Activated naive CD4-positive, alpha-beta T cell treated with anti-CD3 and anti-CD28 coated beads for 36 hours (primary cell): ENCODE measurements around the gene LIN7B. TPM values are rescaled to one million over a fixed set of nuclear protein-coding genes. Genes with fewer than 3 reads are reported as not detected.

Experiments
- CTCF ChIA-PET: fragments of 350-600 bp; sonication (Branson Sonifier 250); formaldehyde crosslinking; loops from one replicate; lab custom pipeline; 2021; ENCODE audit warnings: antibody characterized with exemption; lab: Charles Lee
- DNase-seq: peaks from one replicate; pipeline ENCODE4 v3.0.0-alpha.2; 2020
- H3K27ac Mint-ChIP-seq: one replicate; pipeline ENCODE4 v1.8.0; 2021; ENCODE audit warnings: mild to moderate bottlenecking, mixed read lengths
- H3K27me3 Mint-ChIP-seq: one replicate; pipeline ENCODE4 v1.8.0; 2021; ENCODE audit warnings: low read depth, mixed read lengths
- H3K36me3 Mint-ChIP-seq: one replicate; pipeline ENCODE4 v1.8.0; 2021; ENCODE audit warnings: low read depth, mixed read lengths
- H3K4me1 Mint-ChIP-seq: one replicate; pipeline ENCODE4 v1.8.0; 2021; ENCODE audit warnings: low read depth, mixed read lengths
- H3K4me3 Mint-ChIP-seq: one replicate; pipeline ENCODE4 v1.8.0; 2021; ENCODE audit warnings: mild to moderate bottlenecking, moderate library complexity, mixed read lengths
- H3K9me3 Mint-ChIP-seq: one replicate; pipeline ENCODE4 v1.8.0; 2021; ENCODE audit warnings: mixed read lengths
- intact Hi-C: fragments of 100-400 bp; cut with micrococcal nuclease; formaldehyde crosslinking; loops from one replicate; pipeline ENCODE4 v1.15.1; 2023
- total RNA-seq, 2 experiments: library from RNA; stranded (reverse); gene quantifications; one replicate each; pipeline ENCODE4 v1.2.3, GENCODE V29; 2021

Gene LIN7B
- total RNA-seq, 2 experiments from 2014 or later: 3.4 to 3.8 TPM

GRCh38 chr19:49081273-49081672, 32.9 kb upstream of the LIN7B start:
- DNase-seq: no peak
- intact Hi-C loops: no loop called here
- CTCF ChIA-PET: interaction anchor here (0.7 to 1.2 kb wide), 2 partner anchors 16 to 33 kb away, joined by 3 read pairs; partner anchors contain the start of gene LIN7B
- Mint-ChIP-seq H3K27me3 (no peaks in the 10 kb centered on the region), H3K27ac (no peak overlapping the region), H3K9me3 (no peaks in the 10 kb centered on the region), H3K4me1 (peaks cover 9% of the 10 kb centered on the region), H3K4me3 (no peak overlapping the region), H3K36me3 (peaks cover 8% of the 10 kb centered on the region)

GRCh38 chr19:49084206-49085019, 29.8 kb upstream of the LIN7B start:
- peak overlapping the region; percentile 96 for H3K4me3 Mint-ChIP-seq
- H3K27ac Mint-ChIP-seq: peak overlapping the region; percentile 93
- CTCF ChIA-PET: no interaction called here
- peaks cover 30% of the 10 kb centered on the region for H3K4me1 Mint-ChIP-seq
- peaks cover 26% of the 10 kb centered on the region for H3K36me3 Mint-ChIP-seq
- no peaks in the 10 kb centered on the region for H3K9me3 Mint-ChIP-seq
- no peak for DNase-seq
- intact Hi-C loops: loop anchor here (1.0 to 5.0 kb wide), 6 partner anchors 30 to 369 kb away; partner anchors contain the start of genes ALDH16A1, C19orf73, LIN7B and NUCB1
- no peaks in the 10 kb centered on the region for H3K27me3 Mint-ChIP-seq

- intact Hi-C loops: loop anchor here (1.0 to 5.0 kb wide), 6 partner anchors 29 to 368 kb away; partner anchors contain the start of genes ALDH16A1, C19orf73, LIN7B and NUCB1
- peaks cover 31% of the 10 kb centered on the region for H3K4me1 Mint-ChIP-seq
- H3K9me3 Mint-ChIP-seq: no peaks in the 10 kb centered on the region
- peak within 1 kb of the TSS; percentile 96 for H3K4me3 Mint-ChIP-seq
- peak within 1 kb of the TSS; percentile 93 for H3K27ac Mint-ChIP-seq
- peaks cover 30% of the 10 kb centered on the region for H3K36me3 Mint-ChIP-seq
- CTCF ChIA-PET: interaction anchor here (1.5 kb wide), 1 partner anchor 21 kb away, joined by 3 read pairs; no protein-coding TSS in a partner anchor
- H3K27me3 Mint-ChIP-seq: no peaks in the 10 kb centered on the region
- peak; percentile 99 for DNase-seq
These were observed 28.9 kb upstream of the LIN7B start, which contains the start of gene SNRNP70 for GRCh38 chr19:49085020-49085867. Gene SNRNP70, plus strand, starts transcription at chr19:49085451. Its CDS starts 964 bp downstream, at chr19:49086415.

- Mint-ChIP-seq H3K4me1 (peaks cover 37% of the 10 kb centered on the region), H3K36me3 (peaks cover 36% of the 10 kb centered on the region), H3K27me3 (no peaks in the 10 kb centered on the region), H3K27ac (peak overlapping the region; percentile 93), H3K4me3 (peak overlapping the region; percentile 96), H3K9me3 (no peaks in the 10 kb centered on the region)
- intact Hi-C loops: loop anchor here (1.0 to 5.0 kb wide), 6 partner anchors 28 to 367 kb away; partner anchors contain the start of genes ALDH16A1, C19orf73, LIN7B and NUCB1
- DNase-seq: no peak
- CTCF ChIA-PET: interaction anchor here (1.5 kb wide), 1 partner anchor 21 kb away, joined by 3 read pairs; no protein-coding TSS in a partner anchor
These were observed 28.3 kb upstream of the LIN7B start for GRCh38 chr19:49085868-49086232.

DNA sequence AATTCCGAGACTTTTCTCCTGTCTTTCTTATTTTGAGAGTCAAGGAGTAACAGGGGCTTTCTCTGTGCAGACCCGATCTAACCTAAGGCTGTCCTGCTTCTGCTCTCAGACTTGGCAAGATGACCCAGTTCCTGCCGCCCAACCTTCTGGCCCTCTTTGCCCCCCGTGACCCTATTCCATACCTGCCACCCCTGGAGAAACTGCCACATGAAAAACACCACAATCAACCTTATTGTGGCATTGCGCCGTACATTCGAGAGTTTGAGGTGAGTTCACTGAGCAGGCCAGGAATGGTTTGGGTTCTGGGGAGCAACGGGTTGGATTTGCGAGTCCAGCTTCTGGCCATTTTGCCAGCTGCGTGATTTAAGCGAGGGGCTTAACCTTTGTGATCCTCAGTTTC, 27.9 kb upstream of the LIN7B start:
- H3K27ac Mint-ChIP-seq: peak overlapping the region; percentile 93
- H3K4me1 Mint-ChIP-seq: peaks cover 40% of the 10 kb centered on the region
- H3K36me3 Mint-ChIP-seq: peaks cover 39% of the 10 kb centered on the region
- peak overlapping the region; percentile 96 for H3K4me3 Mint-ChIP-seq
- intact Hi-C loops: loop anchor here (5.0 kb wide), 1 partner anchor 289 kb away; no protein-coding TSS in a partner anchor
- no peaks in the 10 kb centered on the region for H3K9me3 Mint-ChIP-seq
- CTCF ChIA-PET: interaction anchor here (1.5 to 1.7 kb wide), 2 partner anchors 12 to 20 kb away, joined by 3 to 7 read pairs; no protein-coding TSS in a partner anchor
- H3K27me3 Mint-ChIP-seq: no peaks in the 10 kb centered on the region
- no peak for DNase-seq

DNA sequence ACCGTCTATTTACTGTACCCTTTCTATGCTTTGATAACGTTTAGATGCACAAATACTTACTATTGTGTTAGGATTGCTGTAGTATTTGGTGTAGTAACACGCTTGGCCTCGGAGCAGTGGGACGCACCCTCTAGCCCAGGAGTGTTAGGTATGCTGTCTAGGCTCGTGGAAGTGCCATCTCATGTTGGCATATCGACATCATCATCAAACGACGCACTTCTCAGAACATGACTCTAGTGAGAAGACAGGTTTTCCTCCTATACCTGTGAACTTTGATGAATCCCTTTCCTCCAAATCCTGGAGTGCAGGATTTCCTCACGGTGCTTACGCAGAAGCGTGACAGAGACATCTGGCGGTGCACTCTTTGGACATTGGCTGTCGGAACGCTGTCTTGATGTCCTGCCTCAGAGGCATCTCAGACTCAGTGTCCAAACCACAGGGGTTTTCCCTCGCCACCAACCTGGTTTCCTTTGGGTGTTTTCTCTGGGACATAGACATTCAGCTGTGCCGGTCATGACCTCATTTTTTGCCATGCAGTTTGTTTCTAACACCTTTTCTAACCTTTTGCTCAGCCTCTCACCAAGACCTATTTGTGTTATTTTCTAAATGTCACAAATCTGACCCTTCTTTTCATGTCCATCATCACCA, 22.7 kb upstream of the LIN7B start:
- Mint-ChIP-seq H3K27ac (peak overlapping the region; percentile 33), H3K9me3 (no peaks in the 10 kb centered on the region), H3K4me1 (peaks cover 40% of the 10 kb centered on the region), H3K36me3 (peaks cover 45% of the 10 kb centered on the region), H3K4me3 (no peak overlapping the region), H3K27me3 (no peaks in the 10 kb centered on the region)
- intact Hi-C loops: no loop called here
- CTCF ChIA-PET: no interaction called here
- no peak for DNase-seq

DNA sequence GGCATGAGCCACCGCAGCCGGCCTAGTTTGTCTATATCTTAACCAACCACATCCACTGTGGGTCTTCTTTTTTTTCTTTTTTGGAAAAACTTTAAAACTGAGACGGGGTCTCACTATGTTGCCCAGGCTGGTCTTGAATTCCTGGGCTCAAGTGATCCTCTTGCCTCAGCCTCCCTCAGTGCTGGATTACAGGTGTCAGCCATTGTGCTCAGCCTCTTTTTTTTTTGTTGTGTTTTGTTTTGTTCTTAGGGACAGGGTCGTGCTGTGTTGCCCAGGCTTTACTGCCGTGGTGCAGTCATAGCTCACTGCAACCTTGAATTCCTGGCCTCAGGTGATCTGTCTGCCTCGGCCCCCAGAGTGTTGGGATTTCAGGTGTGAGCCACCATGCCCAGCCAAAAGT, 21.5 kb upstream of the LIN7B start:
- Mint-ChIP-seq H3K27me3 (no peaks in the 10 kb centered on the region), H3K4me3 (no peak overlapping the region), H3K36me3 (peaks cover 38% of the 10 kb centered on the region), H3K27ac (no peak overlapping the region), H3K4me1 (peaks cover 29% of the 10 kb centered on the region), H3K9me3 (no peaks in the 10 kb centered on the region)
- intact Hi-C loops: no loop called here
- DNase-seq: no peak
- CTCF ChIA-PET: interaction anchor here (0.7 kb wide), 1 partner anchor 22 kb away, joined by 3 read pairs; no protein-coding TSS in a partner anchor

- H3K9me3 Mint-ChIP-seq: no peaks in the 10 kb centered on the region
- no peak overlapping the region for H3K27ac Mint-ChIP-seq
- CTCF ChIA-PET: interaction anchor here (0.6 to 3.0 kb wide), 3 partner anchors 11 to 131 kb away, joined by 3 to 9 read pairs (median 3); no protein-coding TSS in a partner anchor
- H3K4me1 Mint-ChIP-seq: peaks cover 21% of the 10 kb centered on the region
- no peaks in the 10 kb centered on the region for H3K27me3 Mint-ChIP-seq
- H3K36me3 Mint-ChIP-seq: peaks cover 41% of the 10 kb centered on the region
- no peak for DNase-seq
- H3K4me3 Mint-ChIP-seq: no peak overlapping the region
- intact Hi-C loops: no loop called here
These were observed 19.4 kb upstream of the LIN7B start for GRCh38 chr19:49094505-49095482.

DNA sequence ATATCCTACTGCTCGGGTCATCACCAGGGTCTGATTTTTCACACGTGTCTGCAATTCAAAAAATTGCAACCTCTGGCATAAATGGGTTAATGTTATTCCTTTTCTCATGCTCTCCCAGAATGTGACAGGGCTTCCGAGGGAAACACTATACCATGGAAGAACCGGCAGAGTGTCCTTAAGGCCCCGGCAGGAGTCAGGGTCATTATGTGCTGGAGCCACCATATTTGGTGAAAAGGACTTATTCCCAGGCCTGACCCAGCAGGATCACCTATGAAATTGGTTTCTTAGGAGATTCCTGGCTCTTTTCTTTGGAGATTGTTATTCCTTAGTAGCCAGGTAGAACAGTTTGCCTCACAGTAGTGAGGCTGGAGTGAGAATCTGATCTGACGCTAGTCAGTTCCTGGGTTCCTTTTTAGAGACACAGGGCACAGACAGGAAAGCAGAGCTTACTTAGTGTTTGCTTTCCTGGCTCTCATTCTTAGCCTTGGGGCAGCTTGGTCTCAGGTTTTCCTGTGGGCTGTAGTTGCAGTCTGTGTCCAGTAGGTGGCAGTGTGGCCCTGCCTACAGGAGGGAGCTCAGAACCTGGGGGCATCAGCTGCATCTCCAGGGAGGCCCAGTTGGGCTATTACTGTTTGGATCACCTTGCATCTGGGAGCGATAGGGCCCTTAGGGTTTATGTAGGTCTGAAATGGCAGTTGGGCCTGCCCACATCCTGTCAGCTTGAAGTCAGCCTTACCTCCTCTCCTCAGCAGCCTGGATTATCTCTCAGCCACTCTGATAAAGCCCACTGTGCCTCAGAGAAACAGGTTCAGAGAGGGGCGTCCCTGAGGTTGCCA, 16.5 kb upstream of the LIN7B start:
- Mint-ChIP-seq H3K4me3 (no peak overlapping the region), H3K27ac (no peak overlapping the region), H3K36me3 (peaks cover 25% of the 10 kb centered on the region), H3K9me3 (no peaks in the 10 kb centered on the region), H3K4me1 (peaks cover 4% of the 10 kb centered on the region), H3K27me3 (no peaks in the 10 kb centered on the region)
- peak; percentile 78 for DNase-seq
- CTCF ChIA-PET: interaction anchor here (0.5 to 3.0 kb wide), 29 partner anchors 9 to 344 kb away, joined by 3 to 27 read pairs (median 4); partner anchors contain the start of gene LIN7B
- intact Hi-C loops: loop anchor here (1.0 kb wide), 2 partner anchors 49 to 102 kb away; no protein-coding TSS in a partner anchor

DNA sequence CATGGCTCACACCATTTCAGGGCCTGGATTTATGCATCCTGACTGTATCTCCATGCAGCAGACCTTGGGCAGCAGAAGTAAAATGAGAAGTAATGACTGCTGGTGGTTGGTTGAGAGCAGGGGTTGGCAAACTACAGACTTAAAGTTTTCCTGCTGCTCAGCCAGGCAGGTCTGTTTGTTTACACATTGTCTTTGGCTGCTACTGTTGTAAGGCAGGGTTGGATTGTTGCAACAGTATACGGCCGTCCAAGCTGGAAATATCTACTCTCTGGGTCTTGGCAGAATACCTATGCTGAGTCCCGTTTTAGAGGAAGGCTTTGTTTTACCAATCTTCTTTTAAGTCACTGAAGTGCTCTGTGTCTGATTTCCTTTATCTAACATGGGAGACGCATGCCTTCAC, 15.4 kb upstream of the LIN7B start:
- DNase-seq: no peak
- CTCF ChIA-PET: interaction anchor here (0.8 to 3.0 kb wide), 12 partner anchors 8 to 202 kb away, joined by 3 to 27 read pairs (median 5); partner anchors contain the start of gene LIN7B
- peaks cover 2% of the 10 kb centered on the region for H3K4me1 Mint-ChIP-seq
- no peaks in the 10 kb centered on the region for H3K9me3 Mint-ChIP-seq
- no peaks in the 10 kb centered on the region for H3K27me3 Mint-ChIP-seq
- no peak overlapping the region for H3K4me3 Mint-ChIP-seq
- H3K27ac Mint-ChIP-seq: no peak overlapping the region
- intact Hi-C loops: no loop called here
- H3K36me3 Mint-ChIP-seq: peaks cover 24% of the 10 kb centered on the region
